ENCODE measurements around the gene CCBE1.

Gene CCBE1

DNA sequence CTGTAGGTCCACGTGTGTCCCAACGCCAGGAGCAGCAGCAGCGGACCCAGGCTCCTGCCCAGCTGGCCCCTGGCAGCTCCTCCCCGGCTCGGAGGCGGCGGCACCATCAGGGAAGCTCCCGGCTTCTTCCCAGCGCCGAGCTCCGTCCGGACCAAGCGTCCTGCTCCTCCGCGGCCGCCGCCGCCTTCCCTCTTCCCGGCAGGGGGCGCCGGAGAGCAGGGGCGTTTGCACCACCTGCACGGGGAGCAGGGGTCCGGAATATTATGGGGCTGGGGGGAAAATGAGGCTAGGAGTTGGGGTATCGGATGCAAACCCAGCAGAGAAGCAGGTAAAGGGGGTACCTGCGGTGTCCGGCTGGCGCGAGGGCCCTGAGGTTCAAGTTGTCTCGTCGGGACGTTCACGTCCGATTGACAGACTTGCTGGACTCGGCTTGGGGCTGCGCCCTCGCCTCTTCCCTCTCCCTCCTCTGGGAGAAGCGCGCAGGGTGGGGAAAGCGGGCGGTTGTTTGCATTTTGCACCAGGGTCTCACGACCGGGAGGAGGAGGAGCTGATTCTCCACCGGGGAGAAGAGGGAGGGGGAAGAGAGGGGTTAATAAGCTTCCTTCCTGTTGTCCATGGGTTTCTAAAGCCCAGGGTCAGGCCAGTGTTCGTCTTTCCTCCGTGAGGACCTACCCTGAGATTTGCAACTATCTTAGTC is at the start of gene CCBE1:
Gene CCBE1, minus strand, starts transcription at position 188 of the 697 bp plus-strand sequence.
- TF ChIP-seq GATA2 (IDR thresholded peaks at IDR 0.05; ENCODE audit: low read depth, low read length), result no peak
- no peak for TF ChIP-seq GATA3 (IDR thresholded peaks at IDR 0.05; ENCODE audit: low read depth, low read length)

DNA sequence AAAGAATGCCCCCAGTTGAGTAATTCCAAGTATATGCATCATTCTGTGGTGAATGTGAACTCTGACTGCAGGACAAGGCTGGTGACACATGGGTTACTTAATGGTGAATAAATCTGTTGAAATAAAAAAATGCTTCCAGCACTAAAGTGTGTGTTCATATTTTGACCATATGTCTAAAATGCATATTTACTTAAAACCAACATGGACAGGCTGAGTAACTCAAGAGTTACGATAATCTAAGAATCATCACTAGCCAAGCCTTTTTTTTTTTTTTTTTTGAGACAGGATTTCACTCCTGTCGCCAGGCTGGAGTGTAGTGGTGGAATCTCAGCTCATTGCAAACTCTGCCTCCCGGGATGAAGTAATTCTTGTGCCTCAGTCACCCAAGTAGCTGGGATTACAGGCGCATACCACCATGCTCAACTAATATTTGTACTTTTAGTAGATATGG is 47.1 kb upstream of the CCBE1 start:
- TF ChIP-seq GATA2 (IDR thresholded peaks at IDR 0.05; ENCODE audit: low read depth, low read length) (no peak), GATA3 (IDR thresholded peaks at IDR 0.05; ENCODE audit: low read depth, low read length) (no peak)

- no peak for TF ChIP-seq GATA3 (IDR thresholded peaks at IDR 0.05; ENCODE audit: low read depth, low read length)
- TF ChIP-seq GATA2 (IDR thresholded peaks at IDR 0.05; ENCODE audit: low read depth, low read length), result no peak
Observed at GRCh38 chr18:59743566-59743965, 46.3 kb upstream of the CCBE1 start.

DNA sequence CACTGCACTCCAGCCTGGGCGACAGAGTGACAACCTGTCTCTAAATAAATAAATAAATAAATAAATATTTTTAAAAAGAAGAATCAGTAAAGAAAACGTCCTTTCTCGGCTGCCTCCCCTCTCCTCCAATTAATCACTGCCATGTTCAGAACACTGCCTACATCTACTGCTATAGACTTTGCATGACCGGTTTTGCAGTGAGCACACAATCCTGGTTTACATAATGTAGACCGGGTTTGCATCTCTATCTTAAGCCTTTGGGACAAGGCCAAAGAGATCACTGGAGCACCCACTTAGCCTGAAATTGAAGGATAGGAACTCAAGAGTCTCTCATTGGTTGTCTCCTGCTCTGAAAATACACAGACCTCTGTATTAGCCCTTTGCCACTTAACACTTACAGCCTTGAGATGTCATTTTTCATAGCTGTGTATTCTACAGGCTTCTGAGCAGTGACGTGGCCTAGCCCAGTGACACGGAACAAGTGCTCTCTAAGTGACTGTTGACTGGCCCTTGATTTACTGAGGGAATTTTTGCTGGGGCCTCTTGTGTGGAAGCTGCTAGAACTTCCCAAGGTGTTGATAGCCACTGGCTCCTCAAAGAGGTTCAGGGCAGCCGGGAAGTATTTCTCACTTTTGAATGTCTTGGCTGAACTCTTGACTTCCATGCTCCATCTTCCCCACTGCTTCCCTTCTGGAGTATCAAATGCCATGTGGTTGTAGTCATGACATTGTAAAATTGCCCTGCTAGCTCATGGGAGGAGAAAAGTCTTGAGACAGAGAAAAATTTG is 45.3 kb upstream of the CCBE1 start:
- no peak for TF ChIP-seq GATA3 (IDR thresholded peaks at IDR 0.05; ENCODE audit: low read depth, low read length)
- no peak for TF ChIP-seq GATA2 (IDR thresholded peaks at IDR 0.05; ENCODE audit: low read depth, low read length)

GRCh38 chr18:59740141-59740540 is 42.9 kb upstream of the CCBE1 start:
- TF ChIP-seq GATA3 (IDR thresholded peaks at IDR 0.05; ENCODE audit: low read depth, low read length) (no peak), GATA2 (IDR thresholded peaks at IDR 0.05; ENCODE audit: low read depth, low read length) (no peak)

DNA sequence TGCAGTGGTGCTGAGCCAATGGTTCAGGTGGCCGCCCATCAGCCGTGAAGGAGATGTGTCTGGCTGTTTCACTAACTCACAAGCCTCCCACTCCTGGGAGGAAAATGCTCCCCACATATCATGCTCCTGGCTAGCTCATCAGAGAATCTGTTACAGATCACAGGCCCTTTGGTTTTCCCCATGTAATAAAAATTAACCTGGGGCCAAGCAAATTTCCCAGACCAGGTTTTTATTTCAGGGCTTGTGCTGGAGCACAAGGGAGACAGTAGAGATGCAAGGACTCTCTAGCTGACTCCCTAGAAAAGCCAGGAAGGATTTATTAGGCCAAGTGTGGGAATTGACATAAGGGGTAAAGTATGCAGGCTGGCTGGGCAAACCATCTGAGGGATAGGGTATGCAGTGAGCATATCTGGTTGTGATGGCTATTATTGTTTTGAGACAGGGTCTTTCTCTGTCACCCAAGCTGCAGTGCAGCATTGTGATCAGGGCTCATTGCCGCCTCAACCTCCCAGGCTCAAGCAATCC is 40.6 kb upstream of the CCBE1 start:
- TF ChIP-seq GATA2 (IDR thresholded peaks at IDR 0.05; ENCODE audit: low read depth, low read length), result no peak
- no peak for TF ChIP-seq GATA3 (IDR thresholded peaks at IDR 0.05; ENCODE audit: low read depth, low read length)

- no peak for TF ChIP-seq GATA2 (IDR thresholded peaks at IDR 0.05; ENCODE audit: low read depth, low read length)
- TF ChIP-seq GATA3 (IDR thresholded peaks at IDR 0.05; ENCODE audit: low read depth, low read length), result no peak
Observed at GRCh38 chr18:59736061-59736460, 38.8 kb upstream of the CCBE1 start.

DNA sequence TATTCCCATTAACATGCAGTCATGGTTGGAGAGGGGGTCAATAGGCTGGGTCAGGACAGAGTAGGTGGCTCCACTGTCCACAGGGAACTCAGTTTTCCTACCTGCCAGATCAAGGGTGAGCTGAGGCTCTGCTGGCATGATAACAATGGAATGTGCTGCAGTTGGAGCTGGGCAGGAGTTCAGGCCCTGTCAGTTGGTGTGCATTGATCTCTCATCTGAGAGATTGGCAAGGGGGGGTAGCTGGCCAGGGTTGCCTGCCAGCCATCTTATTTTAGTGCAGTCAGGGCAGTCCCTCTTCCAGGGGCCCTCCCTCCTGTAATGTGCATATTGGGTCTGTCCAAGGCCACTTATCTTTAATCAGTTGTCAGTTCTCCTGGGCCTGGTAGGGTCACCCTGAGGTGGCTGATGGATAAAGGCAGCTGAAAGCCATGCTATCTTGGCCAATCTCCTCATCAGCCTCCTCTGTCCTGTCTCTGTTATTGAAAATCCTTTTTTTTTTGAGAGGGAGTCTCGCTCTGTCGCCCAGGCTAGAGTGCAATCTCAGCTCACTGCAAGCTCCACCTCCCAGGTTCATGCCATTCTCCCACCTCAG is 38.1 kb upstream of the CCBE1 start:
- peak; percentile 34; the same call in 1 of the 2 replicates for TF ChIP-seq GATA3 (IDR thresholded peaks at IDR 0.05; ENCODE audit: low read depth, low read length)
- peak; percentile 74 for TF ChIP-seq GATA2 (IDR thresholded peaks at IDR 0.05; ENCODE audit: low read depth, low read length)

DNA sequence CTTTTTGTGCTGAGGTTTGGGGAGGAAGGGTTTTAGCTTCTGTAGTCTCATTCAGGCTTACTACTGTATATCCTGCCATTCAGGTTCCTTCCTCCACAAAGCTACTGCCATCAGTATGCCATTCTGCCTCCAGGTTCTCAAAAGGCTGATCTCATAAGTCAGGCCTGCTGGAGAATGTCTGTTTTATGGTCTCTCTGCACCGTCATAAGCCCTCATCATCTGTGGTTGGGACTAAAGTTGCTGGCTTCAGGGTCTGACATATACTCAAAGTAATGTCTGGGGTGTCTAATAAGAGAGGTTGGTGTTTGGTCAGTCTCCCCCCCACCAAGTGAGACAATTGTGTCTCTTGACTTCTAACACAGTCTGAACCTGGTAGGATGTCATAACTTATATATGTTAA is 36.2 kb upstream of the CCBE1 start:
- TF ChIP-seq GATA3 (IDR thresholded peaks at IDR 0.05; ENCODE audit: low read depth, low read length) (no peak), GATA2 (IDR thresholded peaks at IDR 0.05; ENCODE audit: low read depth, low read length) (no peak)

DNA sequence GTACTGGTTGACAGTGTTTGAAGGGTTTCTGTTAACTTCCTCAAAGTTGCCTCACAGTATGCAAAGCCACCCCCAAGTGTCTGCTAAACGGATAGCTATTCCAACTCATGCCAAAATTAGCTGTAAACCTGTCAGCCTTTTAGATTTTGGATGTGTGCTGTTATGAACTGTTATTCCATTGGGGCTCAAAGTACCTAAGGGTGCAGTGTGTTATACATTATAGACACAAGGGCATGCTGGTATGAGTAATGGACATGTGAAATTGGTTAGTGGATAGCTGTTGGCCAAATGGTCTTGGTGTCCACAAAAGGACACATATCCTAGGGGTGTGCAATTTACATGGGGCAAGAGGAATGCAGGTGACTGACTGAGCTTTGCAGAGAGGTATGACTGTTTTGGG is 33.7 kb upstream of the CCBE1 start:
- TF ChIP-seq GATA3 (IDR thresholded peaks at IDR 0.05; ENCODE audit: low read depth, low read length), result no peak

GRCh38 chr18:59729781-59730180 is 32.6 kb upstream of the CCBE1 start:
- TF ChIP-seq GATA3 (IDR thresholded peaks at IDR 0.05; ENCODE audit: low read depth, low read length), result no peak
- no peak for TF ChIP-seq GATA2 (IDR thresholded peaks at IDR 0.05; ENCODE audit: low read depth, low read length)

- TF ChIP-seq GATA2 (IDR thresholded peaks at IDR 0.05; ENCODE audit: low read depth, low read length), result no peak
- TF ChIP-seq GATA3 (IDR thresholded peaks at IDR 0.05; ENCODE audit: low read depth, low read length), result no peak
Observed at GRCh38 chr18:59728816-59729215, 31.6 kb upstream of the CCBE1 start.

- TF ChIP-seq GATA3 (IDR thresholded peaks at IDR 0.05; ENCODE audit: low read depth, low read length), result no peak
- no peak for TF ChIP-seq GATA2 (IDR thresholded peaks at IDR 0.05; ENCODE audit: low read depth, low read length)
Observed at GRCh38 chr18:59725142-59725541, 27.9 kb upstream of the CCBE1 start.

DNA sequence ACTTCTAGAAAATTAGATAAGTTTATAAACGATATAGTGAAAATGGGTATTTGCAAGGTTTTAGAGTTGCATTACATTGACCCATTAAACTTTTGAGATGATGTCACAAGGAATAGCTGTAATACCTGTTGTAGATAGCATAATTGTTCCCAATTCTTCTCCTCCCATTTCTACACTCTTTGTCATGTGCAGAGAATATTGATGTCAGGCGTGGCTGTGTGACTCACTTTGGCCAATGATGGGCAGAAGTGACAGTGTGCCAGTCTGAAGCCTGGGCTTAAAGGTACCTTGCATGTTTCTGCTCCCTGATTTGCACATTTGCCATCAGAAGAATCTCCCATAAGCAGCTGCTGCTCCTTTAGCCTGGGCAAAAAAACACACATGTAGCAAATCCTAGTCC is 26.9 kb upstream of the CCBE1 start:
- TF ChIP-seq GATA3 (IDR thresholded peaks at IDR 0.05; ENCODE audit: low read depth, low read length) (no peak), GATA2 (IDR thresholded peaks at IDR 0.05; ENCODE audit: low read depth, low read length) (no peak)
